HCT116 (cell line): ENCODE data around the gene GNA15. TPM values are rescaled to one million over a fixed set of nuclear protein-coding genes. Genes with fewer than 3 reads are reported as not detected.

Source experiments
- ATAC-seq: fragments of 200-7000 bp; cut with Tn5 transposase; 2 replicates; pipeline ENCODE4 v1.9.1; 2020; ENCODE audit warnings: mild to moderate bottlenecking, moderate library complexity
- BruUV-seq: library from RNA; stranded (reverse); fragments of 400-500 nt; replicated peaks from 2 replicates; lab custom pipeline; 2021; lab: Mats Ljungman, UMichigan
- CTCF ChIA-PET: fragments of 300-600 bp; sonication (Branson Sonifier 250); formaldehyde crosslinking; loops from one replicate; lab custom pipeline; 2021; ENCODE audit warnings: antibody characterized with exemption; lab: Charles Lee
- POLR2A ChIA-PET: fragments of 300-600, 350-600 bp; sonication (Branson Sonifier 250); formaldehyde crosslinking; loops from one replicate; lab custom pipeline; 2021; ENCODE audit warnings: antibody characterized with exemption; lab: Charles Lee
- RAD21 ChIA-PET, 2 experiments: fragments of 300-600 bp; sonication (Branson Sonifier 250); formaldehyde crosslinking; loops; one replicate each; lab custom pipeline; 2023; ENCODE audit warnings: low total read pairs in 2 of 2; ENCODE audit not compliant: uncharacterized antibody in 2 of 2, unreplicated experiment in 2 of 2, low non-redundant PET in 1 of 2; lab: Charles Lee
- DNase-seq: peaks from one replicate; pipeline ENCODE4 v3.0.0-alpha.2; 2010; ENCODE audit warnings: low read depth, low spot score
- H2AFZ ChIP-seq: fragments of 200-600 bp; shearing (Covaris generic), sonication (generic); 2 replicates; pipeline ENCODE4 v1.6.1; 2017; ENCODE audit warnings: low read depth, mixed run types, mixed read lengths, antibody characterized with exemption, low read length; ENCODE audit not compliant: poor library complexity, severe bottlenecking
- H3K27ac ChIP-seq: 2 replicates; pipeline ENCODE4 v1.5.1; 2012; ENCODE audit warnings: low read depth, low read length
- H3K27me3 ChIP-seq: fragments of 200-600 bp; sonication (generic); 2 replicates; pipeline ENCODE4 v1.6.1; 2016; ENCODE audit warnings: mixed run types, low read length, mixed read lengths; ENCODE audit not compliant: insufficient read depth
- H3K36me3 ChIP-seq, 2 experiments: fragments of 200-500 bp in 1 of 2; fragments of 200-600 bp in 1 of 2; sonication (Bioruptor generic) in 1 of 2; sonication (generic) in 1 of 2; 2 replicates each; pipeline versions ENCODE4 v1.5.1 to v1.6.1; 2014 to 2016; ENCODE audit warnings: low read length in 2 of 2, inconsistent platforms in 1 of 2, mixed read lengths in 1 of 2, mixed run types in 1 of 2; ENCODE audit not compliant: insufficient read depth in 2 of 2, control insufficient read depth in 1 of 2
- H3K4me1 ChIP-seq, 2 experiments: fragments of 200-600 bp in 1 of 2; sonication (generic) in 1 of 2; 2 replicates each; pipeline versions ENCODE4 v1.5.1 to v1.6.1; 2012 to 2017; ENCODE audit warnings: low read length in 2 of 2, inconsistent platforms in 1 of 2, mild to moderate bottlenecking in 1 of 2, mixed read lengths in 1 of 2, mixed run types in 1 of 2, moderate library complexity in 1 of 2; ENCODE audit not compliant: insufficient read depth in 2 of 2, control insufficient read depth in 1 of 2
- H3K4me2 ChIP-seq: fragments of 200-600 bp; sonication (generic); 2 replicates; pipeline ENCODE4 v1.6.1; 2017; ENCODE audit warnings: mixed run types, low read length, mixed read lengths
- H3K4me3 ChIP-seq, 2 experiments: fragments of 200-600 bp in 1 of 2; sonication (generic) in 1 of 2; replicated peaks in 1 of 2; 2 replicates each; pipeline ENCODE4 v1.5.1; 2011 to 2016; ENCODE audit warnings: low read length in 2 of 2, control low read depth in 1 of 2, low read depth in 1 of 2, mild to moderate bottlenecking in 1 of 2, mixed read lengths in 1 of 2, mixed run types in 1 of 2
- H3K79me2 ChIP-seq: fragments of 200-600 bp; sonication (generic); 2 replicates; pipeline ENCODE4 v1.6.1; 2017; ENCODE audit warnings: mild to moderate bottlenecking, mixed run types, low read length, moderate library complexity, mixed read lengths; ENCODE audit not compliant: insufficient read depth
- H3K9ac ChIP-seq: fragments of 200-600 bp; sonication (generic); 2 replicates; pipeline ENCODE4 v1.6.1; 2016; ENCODE audit warnings: low read length, mixed read lengths
- H3K9me2 ChIP-seq: fragments of 200-600 bp; sonication (generic), shearing (Covaris generic); 2 replicates; pipeline ENCODE4 v1.6.1; 2017; ENCODE audit warnings: mixed run types, mild to moderate bottlenecking, moderate library complexity; ENCODE audit not compliant: insufficient read depth
- H3K9me3 ChIP-seq, 2 experiments: fragments of 200-500 bp in 1 of 2; fragments of 200-600 bp in 1 of 2; sonication (Bioruptor generic) in 1 of 2; sonication (generic) in 1 of 2; 2 replicates each; pipeline ENCODE4 v1.6.1; 2014 to 2017; ENCODE audit warnings: low read length in 2 of 2, mixed read lengths in 2 of 2, inconsistent platforms in 1 of 2, low read depth in 1 of 2, mild to moderate bottlenecking in 1 of 2, mixed run types in 1 of 2, moderate library complexity in 1 of 2; ENCODE audit not compliant: control insufficient read depth in 1 of 2, insufficient read depth in 1 of 2
- H4K20me1 ChIP-seq: fragments of 200-600 bp; sonication (generic), shearing (Covaris generic); 2 replicates; pipeline ENCODE4 v1.6.1; 2017; ENCODE audit warnings: mixed run types, mild to moderate bottlenecking, moderate library complexity; ENCODE audit not compliant: insufficient read depth
- CEBPB ChIP-seq: IDR thresholded peaks from 2 replicates; pipeline ENCODE4 v1.6.1; 2012; ENCODE audit warnings: low read depth
- ELF1 ChIP-seq: IDR thresholded peaks from 2 replicates; pipeline ENCODE4 v1.6.1; 2012; ENCODE audit warnings: low read depth, borderline replicate concordance
- EZH2 ChIP-seq: fragments of 200-600 bp; sonication (generic); IDR thresholded peaks from 2 replicates; pipeline ENCODE4 v1.6.1; 2017; ENCODE audit warnings: antibody characterized with exemption, mixed run types
- FOSL1 ChIP-seq: IDR thresholded peaks from 2 replicates; pipeline ENCODE4 v1.6.1; 2012; ENCODE audit warnings: low read depth
- JUND ChIP-seq: IDR thresholded peaks from 2 replicates; pipeline ENCODE4 v1.6.1; 2012
- POLR2A ChIP-seq: IDR thresholded peaks from 2 replicates; pipeline ENCODE4 v1.7.0; 2011; ENCODE audit warnings: borderline replicate concordance; ENCODE audit not compliant: insufficient read depth, insufficient read length; ENCODE audit errors: extremely low read depth
- RAD21 ChIP-seq: IDR thresholded peaks from 2 replicates; pipeline ENCODE4 v1.6.1; 2012; ENCODE audit warnings: low read depth, mild to moderate bottlenecking
- SIN3A ChIP-seq: IDR thresholded peaks from 2 replicates; pipeline ENCODE4 v1.6.1; 2012; ENCODE audit warnings: low read depth
- SP1 ChIP-seq: IDR thresholded peaks from 2 replicates; pipeline ENCODE4 v1.6.1; 2012; ENCODE audit warnings: low read depth
- SRF ChIP-seq: IDR thresholded peaks from 2 replicates; pipeline ENCODE4 v1.6.1; 2012; ENCODE audit warnings: low read depth
- ZNF274 ChIP-seq: fragments of 200-500 bp; sonication (Bioruptor generic); IDR thresholded peaks from 2 replicates; pipeline ENCODE4 v1.6.1; 2014; ENCODE audit warnings: mild to moderate bottlenecking, low read depth, low read length, inconsistent platforms
- intact Hi-C: fragments of 100-400 bp; cut with micrococcal nuclease; formaldehyde crosslinking; loops from 2 replicates; pipeline ENCODE4 v1.10.0; 2022
- total RNA-seq: library from RNA; stranded (reverse); gene quantifications from one replicate; pipeline ENCODE4 v1.2.1, GENCODE V29; 2021; ENCODE audit not compliant: unreplicated experiment
- TF ChIP-seq, protein P1 (sequence below): IDR thresholded peaks from 2 replicates; pipeline ENCODE4 v1.6.1; 2012
- TF ChIP-seq, protein P2 (sequence below): IDR thresholded peaks from 2 replicates; pipeline ENCODE4 v1.6.1; 2012

Gene GNA15
- total RNA-seq, 1 experiment from 2014 or later, result 1.5 TPM

DNA sequence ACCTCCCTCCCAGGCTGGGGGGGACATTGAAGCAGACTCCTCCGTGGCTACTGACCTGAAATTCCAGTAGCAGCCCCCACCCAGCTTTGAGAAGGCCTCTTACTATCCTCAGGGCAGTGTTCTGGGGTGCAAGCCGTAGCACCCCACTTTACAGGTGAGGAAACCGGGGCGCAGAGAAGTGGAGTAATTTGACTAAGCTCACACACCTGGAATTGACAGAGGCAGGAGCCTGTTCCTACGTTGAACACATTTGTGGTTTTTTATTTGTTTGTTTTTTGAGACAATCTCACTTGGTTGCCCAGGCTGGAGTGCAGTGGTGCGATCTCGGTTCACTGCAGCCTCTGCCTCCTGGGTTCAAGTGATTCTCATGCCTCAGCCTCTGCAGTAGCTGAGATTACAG is 28.1 kb downstream of the GNA15 start:
- Histone ChIP-seq H3K4me2 (peak overlapping the region; percentile 35; the same call in 1 of the 2 replicates), H3K79me2 (no peaks in the 10 kb centered on the region), H2AFZ (no peak overlapping the region), H4K20me1 (no peaks in the 10 kb centered on the region), H3K36me3 (no peaks in the 10 kb centered on the region), H3K27ac (no peak overlapping the region), H3K4me3 (no peak overlapping the region), H3K4me1 (peaks cover 5 to 11% of the 10 kb centered on the region in 2 experiments; a peak in 2 of 4 replicates), H3K9me3 (no peaks in the 10 kb centered on the region), H3K9ac (no peak overlapping the region), H3K27me3 (no peaks in the 10 kb centered on the region), H3K9me2 (no peaks in the 10 kb centered on the region)
- BruUV-seq, result no TSS peak
- ATAC-seq (no peak), DNase-seq (no peak)
- CTCF ChIA-PET, result interaction anchor here (1.0 to 1.9 kb wide), 4 partner anchors 35 to 213 kb away, joined by 3 to 15 read pairs (median 6); no protein-coding TSS in a partner anchor
- RAD21 ChIA-PET, result no interaction called here
- intact Hi-C loops, result loop anchor here (1.0 to 5.0 kb wide), 3 partner anchors 35 to 208 kb away; no protein-coding TSS in a partner anchor
- POLR2A ChIA-PET, result no interaction called here
- TF ChIP-seq JUND, result no peak

DNA sequence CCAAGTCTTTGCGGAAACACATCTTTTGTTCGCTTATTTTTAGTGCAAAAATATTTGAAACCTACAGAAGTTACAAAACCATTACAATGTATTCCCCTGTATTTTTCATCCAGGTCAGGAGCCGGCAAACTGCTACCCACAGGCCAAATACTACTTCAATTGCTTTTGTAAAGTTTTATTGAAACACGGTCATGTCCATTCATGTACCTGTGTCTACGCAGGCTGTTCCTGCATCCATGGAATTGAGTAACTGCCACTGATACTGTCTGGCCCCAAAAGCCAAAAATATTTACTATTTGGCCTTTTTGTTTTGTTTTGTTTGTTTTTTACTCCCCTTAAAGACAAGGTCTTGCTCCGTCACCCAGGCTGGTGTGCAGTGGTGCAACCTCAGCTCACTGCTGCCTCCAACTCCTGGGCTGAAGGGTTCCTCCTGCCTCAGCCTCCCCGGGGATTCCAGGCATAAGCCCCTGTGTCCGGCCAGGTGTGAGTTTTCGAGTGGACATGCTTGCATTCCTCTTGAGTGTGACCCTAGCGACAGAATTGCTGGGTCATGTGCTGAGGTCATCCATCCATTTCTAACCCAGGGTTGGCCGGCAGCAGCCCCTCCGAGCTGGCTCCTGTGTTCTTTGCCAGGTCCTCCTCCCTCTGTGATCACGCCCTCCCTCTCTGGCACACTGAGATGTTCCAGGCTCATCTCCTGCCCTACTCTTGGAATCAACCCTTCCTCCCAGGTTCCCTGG is 31.9 kb downstream of the GNA15 start:
- no peaks in the 10 kb centered on the region for H3K79me2 ChIP-seq
- no peaks in the 10 kb centered on the region for H4K20me1 ChIP-seq
- DNase-seq, result no peak
- no peak overlapping the region for H3K27ac ChIP-seq
- POLR2A ChIA-PET, result no interaction called here
- intact Hi-C loops, result no loop called here
- no peak overlapping the region for H3K9ac ChIP-seq
- no peak overlapping the region for H3K4me2 ChIP-seq
- peaks cover 4 to 16% of the 10 kb centered on the region in 2 experiments; a peak in 2 of 4 replicates for H3K4me1 ChIP-seq
- no peaks in the 10 kb centered on the region for H3K9me3 ChIP-seq
- TF ChIP-seq SP1, result no peak
- TF ChIP-seq EZH2, result no peak
- no peak for TF ChIP-seq SRF
- TF ChIP-seq, protein P1, sequence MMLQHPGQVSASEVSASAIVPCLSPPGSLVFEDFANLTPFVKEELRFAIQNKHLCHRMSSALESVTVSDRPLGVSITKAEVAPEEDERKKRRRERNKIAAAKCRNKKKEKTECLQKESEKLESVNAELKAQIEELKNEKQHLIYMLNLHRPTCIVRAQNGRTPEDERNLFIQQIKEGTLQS, result no peak
- TF ChIP-seq JUND, result no peak
- no peak for TF ChIP-seq FOSL1
- no peak for TF ChIP-seq SIN3A
- TF ChIP-seq RAD21, result no peak
- TF ChIP-seq ELF1, result no peak
- TF ChIP-seq ZNF274, result no peak
- TF ChIP-seq CEBPB, result no peak
- TF ChIP-seq, protein P2, sequence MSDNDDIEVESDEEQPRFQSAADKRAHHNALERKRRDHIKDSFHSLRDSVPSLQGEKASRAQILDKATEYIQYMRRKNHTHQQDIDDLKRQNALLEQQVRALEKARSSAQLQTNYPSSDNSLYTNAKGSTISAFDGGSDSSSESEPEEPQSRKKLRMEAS, result no peak
- TF ChIP-seq POLR2A, result no peak
- TF ChIP-seq, all 23 proteins: peak for 0
- Histone ChIP-seq H3K9me2 (no peaks in the 10 kb centered on the region), H2AFZ (no peak overlapping the region), H3K27me3 (no peaks in the 10 kb centered on the region), H3K4me3 (no peak overlapping the region), H3K36me3 (no peaks in the 10 kb centered on the region)
- RAD21 ChIA-PET, result no interaction called here
- ATAC-seq, result no peak
- CTCF ChIA-PET, result no interaction called here
- BruUV-seq, result no TSS peak
